ENCODE data around the gene REV3L. TPM values are rescaled to one million over a fixed set of nuclear protein-coding genes. Genes with fewer than 3 reads are reported as not detected.

Gene REV3L
- total RNA-seq, 1 experiment from 2014 or later = 5.3 TPM

DNA sequence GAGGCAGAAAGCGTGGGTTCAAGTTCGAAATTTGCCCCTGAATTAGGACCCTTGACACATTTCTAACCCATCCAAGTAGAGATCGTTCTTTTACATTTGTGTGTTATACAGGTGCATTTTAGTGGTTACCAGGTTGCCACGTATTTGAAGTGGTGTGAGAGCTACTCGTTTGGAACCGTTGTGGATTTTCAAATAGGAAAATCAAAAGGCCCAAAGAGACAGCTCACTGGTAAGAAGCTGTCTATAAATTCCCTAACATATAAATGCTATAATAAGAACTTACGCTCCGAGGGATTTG lies 1.6 kb upstream of the REV3L start:
- H2BK5ac ChIP-seq (ENCODE audit: insufficient read length, low read length) = no peak overlapping the region
- H3K36me3 Mint-ChIP-seq (ENCODE audit: insufficient read depth in 1 of 3, low read depth in 3 of 3) = peaks cover 2 to 21% (median 21%) of the 10 kb centered on the region in 3 experiments; a peak in 6 of 7 replicates
- no peak overlapping the region for H2AK5ac ChIP-seq (ENCODE audit: insufficient read length, low read length)
- no peak for DNase-seq
- no peak overlapping the region for H3K56ac ChIP-seq (ENCODE audit: insufficient read length, low read depth, low read length)
- H3K9me3 Mint-ChIP-seq = peaks cover 3 to 4% of the 10 kb centered on the region in 2 experiments; a peak in 2 of 5 replicates
- no peak overlapping the region for H3T11ph ChIP-seq (ENCODE audit: low read length)
- H3K4me3 Mint-ChIP-seq = peak overlapping the region; percentile 88 to 96
- no peak overlapping the region for H2BK12ac ChIP-seq (ENCODE audit: insufficient read length, low read depth, low read length)
- H3K4me1 Mint-ChIP-seq = peaks cover 28 to 29% of the 10 kb centered on the region in 2 experiments
- no peaks in the 10 kb centered on the region for H4K20me1 ChIP-seq (ENCODE audit: control insufficient read depth, insufficient read depth, insufficient read length)
- no peak for TF ChIP-seq CTCF (conservative IDR thresholded peaks at IDR 0.05)
- no peaks in the 10 kb centered on the region for H3K79me1 ChIP-seq (ENCODE audit: insufficient read depth, low read depth, low read length, poor library complexity, severe bottlenecking)
- H3K4me1 ChIP-seq (ENCODE audit: insufficient read depth, low read length) = 0 out of 2 replicates have a peak, but pooled peaks cover 3% of the 10 kb centered on the region
- no peak overlapping the region for H2BK15ac ChIP-seq (ENCODE audit: low read depth, low read length)
- H4K91ac ChIP-seq (ENCODE audit: insufficient read length, low read depth, low read length) = no peak overlapping the region
- no peak overlapping the region; the same call in 1 of the 2 replicates for H3K14ac ChIP-seq (ENCODE audit: insufficient read depth, low read length)
- H4K8ac ChIP-seq (replicated peaks; ENCODE audit: insufficient read length, low read depth, low read length) = no peak overlapping the region
- WGBS (ENCODE audit: extremely low coverage, insufficient read length, low lambda C conversion rate) = no CpG with 5 or more reads among the region's 8 CpGs
- H3K23ac ChIP-seq (ENCODE audit: insufficient read length, low read depth, low read length) = no peak overlapping the region
- no peak overlapping the region for H2AFZ ChIP-seq (ENCODE audit: low read length)
- H2BK120ac ChIP-seq (ENCODE audit: low read depth, low read length, poor library complexity, severe bottlenecking) = no peak overlapping the region
- H2BK20ac ChIP-seq (ENCODE audit: low read depth, low read length, poor library complexity, severe bottlenecking) = no peak overlapping the region
- no peak overlapping the region for H4K5ac ChIP-seq (ENCODE audit: insufficient read length, low read depth, low read length)
- peak overlapping the region; percentile 95 to 99 (median 98); a peak in 5 of 7 replicates for H3K27ac Mint-ChIP-seq
- no peaks in the 10 kb centered on the region for H3K9me3 ChIP-seq (ENCODE audit: control insufficient read depth, low read depth, low read length)
- peak overlapping the region; percentile 5 for H3K27ac ChIP-seq (ENCODE audit: insufficient read length, low read depth, low read length)
- H3K18ac ChIP-seq (ENCODE audit: insufficient read length, low read depth, low read length) = no peak overlapping the region
- peaks cover 11% of the 10 kb centered on the region for H3K23me2 ChIP-seq (ENCODE audit: insufficient read length, low read depth, low read length, poor library complexity, severe bottlenecking)
- no peaks in the 10 kb centered on the region for H3K79me2 ChIP-seq (ENCODE audit: insufficient read depth, low read length)
- peaks cover 26% of the 10 kb centered on the region for H3K27me3 Mint-ChIP-seq (ENCODE audit: low read depth)
- H3K9ac ChIP-seq (ENCODE audit: extremely low read depth, insufficient read length, low read length) = peak overlapping the region; percentile 82
- H3K4ac ChIP-seq (ENCODE audit: low read depth, low read length) = no peak overlapping the region
- peak overlapping the region; percentile 96 for H3K4me2 ChIP-seq (ENCODE audit: insufficient read depth, insufficient read length, low read length)
- peaks cover 11% of the 10 kb centered on the region; the same call in 1 of the 2 replicates for H3K27me3 ChIP-seq (ENCODE audit: insufficient read depth, low read length)

Measured in H9 (cell line).